ENCODE data around the gene CLCA2.

The CLCA2 gene

DNA sequence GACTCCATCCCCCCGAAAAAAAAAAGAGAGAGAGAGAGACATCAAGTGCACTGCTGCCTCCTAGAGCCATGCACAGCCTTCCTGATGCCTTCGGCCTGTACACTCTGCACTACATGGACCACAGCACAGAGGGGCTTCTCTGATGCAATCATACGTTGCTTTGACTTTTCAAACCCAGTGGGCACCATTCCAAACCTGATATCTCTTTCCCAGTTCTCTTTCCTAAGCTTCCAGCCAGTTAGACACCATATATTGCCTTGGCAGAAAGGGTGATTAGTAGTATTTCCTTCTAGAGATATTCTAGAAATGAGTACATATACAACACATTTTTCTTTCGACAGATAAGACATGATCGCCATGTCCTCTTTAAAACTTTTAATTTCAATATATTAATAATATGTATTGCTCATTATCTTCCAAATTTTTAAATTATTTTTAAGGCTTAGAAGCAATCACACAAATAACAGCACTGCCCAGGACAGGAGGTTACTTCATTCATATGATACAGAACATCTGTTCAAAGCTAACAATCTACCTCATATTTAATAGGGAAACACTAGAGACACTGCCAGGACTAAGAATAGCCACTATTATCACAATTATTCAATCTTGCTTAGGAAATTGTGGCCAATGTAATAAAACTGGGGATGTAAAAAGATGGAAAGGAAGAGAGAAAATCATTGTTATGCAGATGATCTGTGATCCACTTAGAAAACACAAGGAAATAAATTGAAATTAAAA lies 54.6 kb downstream of the CLCA2 start:
- DNase-seq = no peak

- no peak for DNase-seq
Observed at GRCh38 chr1:86481966-86482365, 58.0 kb downstream of the CLCA2 start.

DNA sequence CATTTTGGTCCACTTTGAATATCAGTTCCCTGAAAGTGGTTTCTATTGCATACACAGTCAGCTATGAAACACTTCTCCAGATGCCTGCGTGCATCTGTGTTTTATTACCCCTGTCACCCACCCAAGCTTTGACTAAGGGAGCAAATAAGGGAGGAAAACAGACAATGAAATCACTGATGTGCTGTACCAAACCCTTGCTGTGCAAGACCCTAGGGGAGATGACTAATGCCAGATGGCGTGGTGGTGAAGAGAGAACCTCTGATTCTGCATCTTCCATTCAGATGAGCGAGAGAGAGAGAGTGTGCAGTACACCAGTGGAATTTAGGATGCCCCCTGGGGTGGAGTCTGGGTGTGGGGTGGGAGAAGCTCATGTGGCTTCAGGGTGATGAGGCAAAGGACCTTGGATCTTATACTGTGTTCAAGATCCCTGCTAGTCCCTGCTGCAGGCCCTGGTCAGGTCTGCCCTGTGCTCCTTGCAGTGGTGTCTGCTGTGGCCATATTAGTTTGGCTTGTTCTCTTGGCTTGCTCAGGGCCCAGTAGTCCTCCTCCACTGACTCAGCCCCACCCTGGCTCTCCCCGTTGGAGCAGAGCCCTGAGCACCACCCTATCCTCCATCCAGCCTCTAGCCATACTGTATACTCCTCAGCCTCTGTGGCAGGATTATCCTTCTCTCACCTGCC lies 63.3 kb downstream of the CLCA2 start:
- no peak for DNase-seq

- DNase-seq = no peak
Observed at GRCh38 chr1:86487811-86488141, 63.8 kb downstream of the CLCA2 start.

- no peak for DNase-seq
Observed at GRCh38 chr1:86489242-86489878, 65.4 kb downstream of the CLCA2 start.

- DNase-seq = no peak
Observed at GRCh38 chr1:86491171-86491950, 67.4 kb downstream of the CLCA2 start.

DNA sequence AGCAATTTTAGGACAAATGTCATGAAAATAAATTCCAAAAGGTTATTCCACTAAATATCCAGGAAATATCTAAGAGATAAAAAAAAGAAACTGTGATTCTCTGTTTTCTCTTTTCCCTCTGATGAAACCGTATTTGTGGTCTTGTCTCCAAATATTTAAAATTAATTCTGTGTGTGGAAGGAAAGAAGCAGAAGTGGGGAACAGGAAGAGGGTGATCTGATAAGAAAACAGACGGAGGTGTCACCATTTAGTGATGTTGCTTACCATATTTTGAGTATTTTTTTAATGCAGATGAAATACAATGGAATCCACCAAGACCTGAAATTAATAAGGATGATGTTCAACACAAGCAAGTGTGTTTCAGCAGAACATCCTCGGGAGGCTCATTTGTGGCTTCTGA lies 74.3 kb downstream of the CLCA2 start:
- DNase-seq = no peak

DNA sequence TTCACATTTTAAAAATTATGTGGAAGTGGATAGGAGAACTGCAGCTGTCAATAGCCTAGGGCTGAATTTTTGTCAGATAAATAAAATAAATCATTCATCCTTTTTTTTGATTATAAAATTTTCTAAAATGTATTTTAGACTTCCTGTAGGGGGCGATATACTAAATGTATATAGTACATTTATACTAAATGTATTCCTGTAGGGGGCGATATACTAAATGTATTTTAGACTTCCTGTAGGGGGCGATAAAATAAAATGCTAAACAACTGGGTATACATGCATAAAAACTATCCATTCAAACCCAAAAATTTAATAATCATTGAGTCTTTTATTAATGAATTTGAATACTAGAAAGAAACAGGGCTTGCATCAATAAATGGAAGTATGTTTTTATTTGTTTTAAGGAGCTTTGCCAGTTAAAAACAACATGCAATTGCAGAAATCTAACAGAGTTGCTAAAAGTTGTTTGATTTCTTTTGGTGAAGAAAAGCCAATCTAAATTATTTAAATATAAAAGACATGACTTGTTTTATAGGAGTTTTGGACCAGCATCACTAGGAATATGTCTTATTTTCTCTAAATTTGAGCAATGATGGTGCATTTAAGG lies 76.1 kb downstream of the CLCA2 start:
- peak; percentile 5 for DNase-seq

GRCh38 chr1:86500714-86501113 lies 76.7 kb downstream of the CLCA2 start:
- no peak for DNase-seq

- peak; percentile 4 for DNase-seq
Observed at GRCh38 chr1:86502125-86502646, 78.2 kb downstream of the CLCA2 start.

GRCh38 chr1:86502721-86503405 lies 78.9 kb downstream of the CLCA2 start:
- DNase-seq = no peak

DNA sequence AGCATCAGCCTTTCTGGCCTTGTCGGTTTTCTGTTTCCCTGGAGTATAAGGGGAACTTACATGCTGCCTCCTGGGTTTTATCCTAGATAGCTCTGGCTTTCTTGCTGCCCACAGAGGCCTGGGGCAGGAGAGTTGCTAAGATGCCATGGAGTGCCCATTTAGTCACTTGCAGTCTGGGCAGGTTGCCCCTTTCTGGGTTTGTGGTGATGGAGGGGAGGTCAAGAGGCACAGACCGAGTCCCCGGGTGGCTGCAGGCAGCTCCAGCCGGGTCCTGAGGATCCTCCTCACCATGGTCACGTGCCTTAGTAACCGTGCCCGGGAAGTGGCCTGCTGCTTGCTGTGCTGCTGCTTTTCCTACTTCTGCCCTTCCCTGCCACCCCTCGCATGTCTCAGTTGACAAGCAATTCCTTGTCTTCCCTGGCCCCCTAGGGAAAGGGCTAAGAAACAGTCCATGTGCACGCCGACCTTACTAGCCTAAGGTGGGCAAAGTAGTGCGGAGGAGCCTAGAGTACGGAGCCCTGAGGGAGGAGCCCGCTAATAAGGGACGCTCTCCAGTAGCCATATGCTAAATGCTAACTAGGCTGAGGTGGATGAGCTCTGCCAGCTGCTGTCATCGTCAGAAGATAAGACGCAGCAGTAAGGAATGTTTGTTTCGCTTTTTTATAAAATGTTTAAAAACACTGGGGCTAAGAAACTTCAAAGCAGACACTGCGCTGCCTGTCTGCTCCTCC lies 79.6 kb downstream of the CLCA2 start:
- no peak for DNase-seq

- DNase-seq = no peak
Observed at GRCh38 chr1:86504137-86504479, 80.1 kb downstream of the CLCA2 start.

DNA sequence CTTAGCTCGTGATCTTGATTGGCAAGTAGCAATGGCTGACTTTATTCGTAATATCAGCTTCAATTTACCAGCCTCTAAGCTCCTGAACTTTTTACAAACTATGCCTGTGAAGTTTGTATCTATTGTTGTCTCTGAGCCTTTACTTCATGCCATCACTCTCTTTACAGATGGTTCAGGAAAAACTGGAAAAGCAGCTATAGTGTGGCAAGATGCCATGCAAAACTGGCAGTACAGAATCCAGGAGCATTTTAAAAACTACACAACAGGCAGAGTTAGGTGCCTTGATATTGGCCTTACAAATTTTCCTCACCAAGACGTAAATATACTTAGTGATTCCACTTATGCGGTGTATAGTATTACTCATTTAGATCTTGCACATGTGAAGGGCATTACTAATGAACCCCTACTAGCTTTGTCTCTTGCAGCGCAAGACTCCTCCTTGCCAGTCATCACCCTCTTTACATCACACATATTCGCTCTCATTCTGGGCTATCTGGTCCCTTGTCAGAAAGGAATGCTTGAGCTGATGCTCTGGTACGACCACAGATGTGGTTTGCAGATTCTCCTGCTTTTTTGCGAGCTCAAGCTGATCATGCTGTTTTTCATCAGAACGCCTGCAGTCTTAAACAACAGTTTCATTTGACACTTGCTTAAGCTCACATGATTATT lies 81.1 kb downstream of the CLCA2 start:
- DNase-seq = no peak

DNA sequence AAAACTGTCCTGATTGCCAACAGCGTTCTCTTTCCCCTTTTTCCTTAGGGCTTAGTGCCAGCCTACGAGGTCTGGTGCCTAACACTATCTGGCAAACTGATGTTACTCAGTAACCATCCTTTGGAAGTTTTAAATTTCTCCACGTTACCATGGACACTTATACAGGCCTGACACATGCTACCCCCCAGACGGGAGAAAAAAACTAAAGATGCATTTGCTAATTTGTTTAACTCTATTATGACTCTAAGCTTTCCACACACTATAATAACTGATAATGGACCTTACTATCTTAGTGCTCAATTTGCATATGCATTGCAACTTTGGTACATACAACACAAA lies 81.6 kb downstream of the CLCA2 start:
- no peak for DNase-seq

Measured in GDM1 (cell line).